GM15510 (cell line): Measurements from ENCODE around the gene PAK5.

ENCODE experiments used
- POLR2A ChIP-seq: IDR thresholded peaks from 3 replicates; pipeline ENCODE4 v1.6.1; 2011; ENCODE audit warnings: borderline replicate concordance; ENCODE audit not compliant: insufficient read length; ENCODE audit errors: extremely low read depth

PAK5 gene

DNA sequence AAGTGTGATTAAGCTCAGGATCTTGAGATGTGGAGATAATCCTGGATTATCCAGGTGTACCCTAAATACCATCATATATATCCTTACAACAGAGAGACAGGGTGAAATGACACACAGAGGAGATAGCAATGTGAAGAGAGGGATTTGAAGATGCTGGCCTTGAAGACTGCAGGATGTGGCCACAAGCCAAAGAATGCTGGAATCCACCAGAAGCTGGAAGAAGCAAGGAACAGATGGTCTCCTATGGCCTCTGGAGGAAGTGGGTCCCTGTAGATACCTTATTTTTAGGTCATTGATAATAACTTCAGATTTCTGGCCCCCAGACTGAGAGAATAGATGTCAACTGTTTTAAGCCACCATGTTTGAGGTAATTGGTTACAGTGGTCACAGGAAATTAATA, 95.0 kb downstream of the PAK5 start:
- no peak for TF ChIP-seq POLR2A

DNA sequence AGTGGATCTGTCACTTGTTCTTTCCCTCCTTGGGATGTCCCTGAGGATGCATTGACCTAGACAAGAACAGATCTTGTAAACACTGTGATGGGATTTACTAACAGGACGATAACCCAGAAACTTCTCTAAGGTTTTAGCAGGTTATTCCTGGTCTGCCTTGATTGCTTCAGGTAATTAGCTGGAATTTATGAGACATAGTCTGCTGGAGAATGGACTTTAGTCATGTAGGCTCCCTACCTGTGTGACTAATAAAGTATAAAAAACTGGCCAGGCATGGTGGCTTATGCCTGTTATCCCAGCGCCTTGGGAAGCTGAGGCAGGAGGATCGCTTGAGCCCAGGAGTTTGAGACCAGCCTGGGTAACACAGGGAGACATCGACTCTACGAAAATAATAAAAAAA, 96.1 kb downstream of the PAK5 start:
- no peak for TF ChIP-seq POLR2A

DNA sequence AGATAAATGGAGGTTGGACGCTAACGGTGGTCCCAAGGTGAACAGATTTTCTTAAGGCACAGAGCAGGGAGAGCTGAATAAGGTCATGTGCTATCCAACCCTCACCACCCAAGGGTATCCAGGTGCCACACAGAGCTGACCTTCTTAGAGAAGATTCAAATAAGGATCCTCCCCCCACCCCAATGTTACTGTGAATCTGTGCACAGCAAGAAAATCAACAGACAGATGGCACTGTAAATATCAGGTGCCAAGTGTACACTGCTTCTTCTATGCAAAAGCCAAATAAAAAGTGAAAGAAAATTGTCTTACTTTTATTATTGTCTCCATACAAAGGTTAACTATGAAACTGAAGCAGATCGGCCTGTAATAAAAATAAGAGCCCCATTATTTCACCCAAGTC, 96.9 kb downstream of the PAK5 start:
- no peak for TF ChIP-seq POLR2A

DNA sequence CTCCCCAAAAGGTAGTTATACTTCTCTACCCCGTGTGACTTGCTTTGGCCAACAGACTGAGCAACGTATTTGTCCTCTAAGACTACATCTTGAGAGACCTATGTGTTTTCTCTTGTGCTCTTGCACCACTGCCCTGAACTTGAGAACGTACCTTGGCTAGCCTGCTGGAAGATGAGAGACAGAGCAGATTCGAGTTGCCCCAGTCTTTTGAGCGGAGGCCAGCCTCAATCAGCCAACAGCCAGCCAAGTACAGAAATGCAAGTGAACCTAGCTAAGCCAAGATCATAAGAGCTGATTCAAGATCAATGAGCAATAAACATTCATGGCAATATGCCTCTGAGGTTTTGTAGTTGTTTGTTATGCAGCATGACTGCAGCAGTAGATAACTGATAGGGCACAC, 98.4 kb downstream of the PAK5 start:
- TF ChIP-seq POLR2A, result no peak

DNA sequence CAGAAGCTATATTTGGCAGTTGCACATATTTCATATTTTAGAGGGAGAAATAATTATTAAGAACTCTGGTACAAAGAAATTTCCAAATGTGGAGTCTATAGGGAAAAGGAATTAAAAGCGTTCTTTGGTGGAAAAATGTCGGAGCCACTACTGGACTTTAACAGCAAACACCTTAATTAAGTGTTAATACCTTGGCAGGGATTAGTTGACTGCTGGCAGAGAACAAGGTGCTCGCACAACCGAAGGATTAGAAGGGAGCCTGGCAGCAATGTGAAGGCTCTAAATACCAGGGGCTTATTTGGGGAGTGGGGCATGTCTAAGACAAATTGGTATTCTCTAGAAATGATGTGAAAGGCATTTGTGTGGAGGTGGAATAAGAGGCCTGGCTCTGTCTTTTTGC, 98.9 kb downstream of the PAK5 start:
- TF ChIP-seq POLR2A, result no peak

DNA sequence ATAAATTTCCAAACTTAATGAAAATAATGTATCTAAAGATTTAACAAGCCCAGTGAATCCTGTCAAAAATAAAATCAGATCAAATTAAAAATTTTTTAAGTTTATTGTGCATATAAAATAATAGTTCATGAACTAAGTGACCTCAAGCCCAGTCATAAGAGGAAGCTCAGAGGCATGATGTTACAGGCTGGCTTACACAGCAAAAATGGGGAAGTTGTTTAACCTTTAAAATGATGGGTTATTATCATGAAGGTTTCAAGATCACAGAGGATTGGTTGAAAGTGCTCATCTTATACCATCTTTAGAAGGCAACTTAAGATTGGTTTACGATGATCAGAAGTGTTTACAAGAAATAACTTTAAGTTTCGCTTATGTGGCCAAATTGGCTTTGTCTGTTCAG, 102.5 kb downstream of the PAK5 start:
- TF ChIP-seq POLR2A, result no peak

DNA sequence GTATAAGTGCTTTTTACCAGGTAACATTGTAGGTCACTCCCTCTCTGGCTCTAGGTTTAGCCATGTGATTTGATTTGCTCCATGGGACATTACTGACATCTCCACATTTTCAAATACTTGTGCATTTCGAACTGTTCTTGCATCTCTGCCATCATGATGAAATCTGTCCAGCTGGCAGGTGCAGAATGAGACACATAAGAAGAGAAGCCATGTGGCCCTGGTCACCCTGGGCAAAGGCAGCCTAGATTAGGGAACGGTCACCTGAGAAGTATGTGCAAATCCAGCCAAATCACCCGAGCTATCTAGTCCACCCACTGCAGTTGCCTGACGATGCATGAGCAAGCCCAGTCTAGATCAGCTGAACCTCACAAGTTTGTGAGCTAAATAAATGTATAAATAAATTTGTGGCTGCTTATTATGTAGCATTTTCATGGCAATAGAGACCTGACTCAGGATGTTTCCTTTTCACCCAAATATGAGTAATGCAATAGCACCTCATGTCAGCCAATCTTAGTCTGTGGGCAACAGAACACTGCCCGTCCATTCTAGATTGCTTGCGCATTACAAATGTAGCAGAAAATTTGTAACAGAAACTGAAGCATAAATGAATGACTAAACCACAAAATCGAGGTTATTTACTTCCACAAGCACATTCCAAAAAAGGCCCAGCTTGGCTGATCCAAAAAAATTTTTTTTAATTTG, 115.2 kb downstream of the PAK5 start:
- no peak for TF ChIP-seq POLR2A

DNA sequence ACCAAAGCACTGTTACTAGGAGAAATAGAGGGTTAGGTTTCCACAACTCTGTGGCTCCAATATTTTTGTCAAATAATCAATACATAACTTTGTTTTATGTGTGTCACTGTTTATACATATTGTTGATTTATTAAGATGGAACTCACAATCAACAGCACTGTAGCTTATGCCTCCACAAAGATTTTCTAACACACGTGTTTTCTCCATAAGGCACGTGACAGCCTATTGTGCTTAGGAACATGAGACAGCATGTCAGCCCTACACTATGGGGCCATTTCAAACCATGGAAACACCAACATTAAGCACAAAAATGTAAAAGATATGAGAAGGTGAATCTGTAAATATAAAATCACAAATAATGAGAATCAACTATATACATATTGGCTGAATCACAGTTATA, 127.0 kb downstream of the PAK5 start:
- no peak for TF ChIP-seq POLR2A

DNA sequence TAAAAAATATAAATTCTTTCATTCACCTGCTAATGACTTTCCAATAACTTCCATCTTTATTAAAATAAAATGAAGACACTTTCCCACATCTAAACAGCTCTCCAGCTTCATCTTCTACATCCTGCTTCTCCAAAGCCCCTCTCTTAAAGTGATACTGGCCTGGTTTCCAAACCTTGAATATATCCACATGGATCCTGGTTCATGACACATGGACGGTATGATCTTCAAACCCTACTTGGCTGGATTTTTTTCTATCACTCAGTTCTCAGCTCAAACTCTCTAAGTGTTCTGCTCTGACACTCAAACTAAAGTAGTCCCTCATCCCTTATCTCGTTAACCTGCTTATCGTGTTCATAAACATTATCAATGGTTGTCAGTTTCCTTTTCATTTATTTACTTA, 128.2 kb downstream of the PAK5 start:
- TF ChIP-seq POLR2A, result no peak

DNA sequence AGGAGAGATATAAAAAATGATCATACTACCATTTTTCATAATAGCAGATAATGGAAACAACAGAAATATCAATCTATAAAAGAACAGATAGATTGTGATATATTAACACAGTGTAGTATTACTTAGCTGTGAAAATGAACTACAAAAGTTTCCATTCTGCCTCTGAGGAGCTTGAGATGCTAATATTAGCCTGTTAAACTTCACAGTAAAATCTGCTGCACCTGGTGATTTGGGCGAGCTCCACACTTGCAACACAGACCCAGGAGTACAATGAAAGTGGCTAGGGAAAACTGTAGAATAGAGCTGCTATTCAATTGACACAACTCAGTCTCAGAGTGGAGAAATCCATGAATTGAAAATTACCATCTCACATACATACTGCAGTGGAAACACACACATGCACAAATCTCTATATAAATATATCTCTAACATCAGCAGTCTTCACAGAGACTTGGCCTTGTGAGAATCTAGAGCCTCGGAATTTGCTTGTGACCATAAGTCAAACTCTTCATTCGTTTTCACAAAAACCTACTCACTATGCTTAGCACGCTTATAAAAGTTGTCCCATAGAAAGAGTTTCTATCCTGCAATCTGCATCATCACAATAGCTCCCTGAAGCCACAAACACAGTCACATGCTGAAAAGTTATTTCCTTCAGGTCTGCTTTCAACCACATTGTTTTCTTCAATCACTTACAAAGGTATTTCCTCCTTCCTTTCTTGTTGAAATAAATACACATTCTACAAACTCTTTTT, 133.0 kb downstream of the PAK5 start:
- TF ChIP-seq POLR2A, result no peak

DNA sequence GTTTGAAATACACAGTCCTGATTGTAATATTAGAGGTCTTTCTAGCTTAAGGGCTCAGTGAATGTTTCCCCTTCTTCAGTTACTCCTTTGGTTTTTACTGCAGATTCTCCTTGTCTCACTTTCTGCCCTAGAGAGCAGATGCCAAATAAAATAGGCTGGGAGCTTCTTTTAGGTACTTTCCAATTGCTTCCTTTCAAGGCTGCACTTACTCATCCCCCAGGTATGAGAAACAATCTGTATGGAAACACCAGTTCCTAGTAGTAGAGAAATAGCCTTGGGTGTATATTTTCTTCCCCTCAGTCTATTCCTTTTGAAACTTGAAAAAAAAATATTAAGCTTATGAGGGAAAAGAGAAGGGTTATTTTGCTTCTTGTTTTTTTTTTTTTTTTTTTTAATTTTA, 139.7 kb downstream of the PAK5 start:
- no peak for TF ChIP-seq POLR2A

DNA sequence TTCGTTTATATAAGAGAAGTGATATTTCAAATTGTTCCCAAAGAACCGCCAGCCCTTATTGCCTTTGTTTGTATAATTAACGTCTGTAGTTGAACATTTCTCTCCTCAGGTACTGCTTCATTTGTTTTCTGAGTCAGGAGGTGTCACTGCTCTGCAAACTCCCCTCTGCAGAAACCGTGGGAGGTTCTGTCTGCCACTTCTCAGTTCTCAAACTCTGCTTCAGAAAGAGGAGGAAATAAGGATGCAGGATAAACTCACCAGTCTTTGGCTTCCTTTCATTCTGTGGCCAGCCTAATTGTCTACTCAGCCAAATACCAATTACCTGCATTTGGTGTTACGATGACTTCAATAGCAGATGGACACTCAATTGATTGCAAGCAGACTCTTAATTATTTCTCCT, 149.8 kb downstream of the PAK5 start:
- no peak for TF ChIP-seq POLR2A

DNA sequence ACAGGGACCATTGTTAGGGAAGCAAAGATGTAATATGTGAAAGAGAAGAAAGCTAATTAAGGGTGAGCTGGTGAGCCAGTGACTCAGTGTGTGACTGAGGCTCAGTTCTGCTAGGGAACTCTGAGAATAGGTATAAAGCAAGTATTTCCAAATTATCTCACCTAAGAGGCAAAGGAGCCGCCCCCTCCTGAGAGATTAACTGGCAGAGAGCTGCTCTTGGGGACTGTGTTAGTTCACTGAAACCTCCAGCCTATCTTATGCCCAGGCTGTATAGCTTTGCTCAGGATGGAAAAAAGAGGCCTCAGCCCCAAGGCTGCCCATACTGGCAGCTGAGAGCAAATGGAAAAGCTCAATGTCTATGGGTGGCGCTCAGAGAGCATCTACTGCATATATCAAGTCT, 152.0 kb downstream of the PAK5 start:
- TF ChIP-seq POLR2A, result no peak

DNA sequence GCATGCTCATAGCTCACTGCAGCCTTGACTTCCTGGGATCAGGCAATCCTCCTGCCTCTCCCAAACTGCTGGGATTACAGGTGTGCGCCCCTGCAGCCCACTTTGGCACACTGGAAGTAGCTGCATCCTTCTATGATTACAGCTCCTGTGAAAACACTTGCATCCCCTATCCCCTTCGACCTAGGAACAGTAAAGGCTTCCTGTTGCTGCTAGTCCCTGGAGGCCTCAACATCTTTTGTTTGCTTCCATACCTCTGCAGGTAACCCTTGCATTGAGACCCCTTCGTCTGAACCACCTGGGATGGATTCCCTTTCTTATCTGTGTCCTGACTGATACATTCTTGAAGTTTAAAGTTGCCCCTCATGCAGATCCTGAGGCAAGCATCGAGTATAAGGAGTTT, 152.4 kb downstream of the PAK5 start:
- no peak for TF ChIP-seq POLR2A

DNA sequence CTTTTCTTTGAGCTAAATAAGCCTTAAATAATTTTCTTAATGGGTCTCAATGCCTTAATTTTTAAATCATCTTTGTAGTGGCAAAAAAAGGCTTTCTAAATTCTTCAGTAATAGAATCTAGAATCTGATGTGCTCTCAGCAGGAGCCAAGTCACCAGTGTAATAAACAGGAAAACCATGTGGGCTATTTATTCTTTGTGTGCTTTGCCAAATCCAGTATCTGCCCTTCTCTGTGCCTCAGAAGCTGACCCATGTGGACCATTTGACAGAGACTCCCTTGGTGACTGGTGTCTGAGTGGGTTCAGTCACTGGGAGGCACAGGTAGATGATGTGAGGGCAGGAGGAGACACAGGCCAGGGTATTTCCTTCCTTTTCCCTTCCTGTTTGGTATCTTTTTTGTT, 152.9 kb downstream of the PAK5 start:
- no peak for TF ChIP-seq POLR2A

DNA sequence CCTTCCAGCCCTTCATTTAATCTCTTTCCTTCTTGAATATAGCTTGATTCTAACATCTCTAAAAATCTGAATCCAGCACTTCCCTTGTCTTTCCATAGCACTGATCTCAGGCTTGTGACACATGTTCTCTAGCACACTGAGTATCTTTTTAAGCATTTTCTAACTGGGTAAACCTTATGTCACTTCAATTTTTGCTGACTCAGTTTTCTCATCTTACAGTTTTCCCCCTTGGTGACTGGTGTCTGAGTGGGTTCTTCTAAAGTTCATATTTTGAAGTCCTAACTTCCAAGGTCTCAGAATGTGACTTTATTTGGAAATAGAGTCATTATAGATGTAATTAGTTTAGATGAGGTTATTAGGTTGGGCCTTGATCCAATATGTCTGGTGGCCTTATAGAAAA, 153.9 kb downstream of the PAK5 start:
- TF ChIP-seq POLR2A, result no peak
